ENCODE results near the gene CCDC63.

Gene CCDC63

GRCh38 chr12:110922652-110923051, 75.9 kb downstream of the CCDC63 start:
- TF ChIP-seq CTCF (conservative IDR thresholded peaks at IDR 0.05): no peak
- no peak overlapping the region for H3K27ac ChIP-seq

- TF ChIP-seq CTCF (conservative IDR thresholded peaks at IDR 0.05): no peak
These were observed 76.4 kb downstream of the CCDC63 start for GRCh38 chr12:110923192-110923591.

GRCh38 chr12:110923692-110924334, 77.0 kb downstream of the CCDC63 start:
- no peak for TF ChIP-seq CTCF (conservative IDR thresholded peaks at IDR 0.05)
- no peak overlapping the region for H3K27ac ChIP-seq

More at GRCh38 chr12:110923192-110923591, 76.4 kb downstream of the CCDC63 start:
- H3K27ac ChIP-seq: no peak overlapping the region

GRCh38 chr12:110927546-110927945, 80.8 kb downstream of the CCDC63 start:
- no peak overlapping the region for H3K27ac ChIP-seq
- no peak for TF ChIP-seq CTCF (conservative IDR thresholded peaks at IDR 0.05)

GRCh38 chr12:110928700-110929099, 81.9 kb downstream of the CCDC63 start:
- no peak overlapping the region for H3K27ac ChIP-seq
- TF ChIP-seq CTCF (conservative IDR thresholded peaks at IDR 0.05): no peak

GRCh38 chr12:110929818-110930217, 83.0 kb downstream of the CCDC63 start:
- no peak overlapping the region for H3K27ac ChIP-seq
- no peak for TF ChIP-seq CTCF (conservative IDR thresholded peaks at IDR 0.05)

- no peak for TF ChIP-seq CTCF (conservative IDR thresholded peaks at IDR 0.05)
- H3K27ac ChIP-seq: no peak overlapping the region
These were observed 83.8 kb downstream of the CCDC63 start for GRCh38 chr12:110930348-110931314.

Data from VCaP (cell line).